ENCODE measurements around the gene LYPD6B.

DNA sequence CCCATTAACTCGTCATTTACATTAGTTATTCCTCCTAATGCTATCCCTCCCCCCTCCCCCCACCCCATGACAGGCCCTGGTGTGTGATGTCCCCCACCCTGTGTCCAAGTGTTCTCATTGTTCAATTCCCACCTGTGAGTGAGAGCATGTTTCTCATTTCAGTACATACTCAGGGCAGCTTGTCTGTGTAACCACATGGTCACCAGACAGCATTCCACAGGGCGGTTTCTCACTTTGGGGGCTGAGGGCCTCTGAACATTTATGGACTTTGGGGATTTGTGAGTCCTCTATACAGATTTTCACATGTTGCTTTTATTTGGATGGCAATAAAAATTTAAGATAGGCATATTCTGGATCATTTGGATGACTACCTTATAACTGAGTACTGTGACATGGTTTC lies 84.0 kb downstream of the LYPD6B start:
- TF ChIP-seq, protein P1, sequence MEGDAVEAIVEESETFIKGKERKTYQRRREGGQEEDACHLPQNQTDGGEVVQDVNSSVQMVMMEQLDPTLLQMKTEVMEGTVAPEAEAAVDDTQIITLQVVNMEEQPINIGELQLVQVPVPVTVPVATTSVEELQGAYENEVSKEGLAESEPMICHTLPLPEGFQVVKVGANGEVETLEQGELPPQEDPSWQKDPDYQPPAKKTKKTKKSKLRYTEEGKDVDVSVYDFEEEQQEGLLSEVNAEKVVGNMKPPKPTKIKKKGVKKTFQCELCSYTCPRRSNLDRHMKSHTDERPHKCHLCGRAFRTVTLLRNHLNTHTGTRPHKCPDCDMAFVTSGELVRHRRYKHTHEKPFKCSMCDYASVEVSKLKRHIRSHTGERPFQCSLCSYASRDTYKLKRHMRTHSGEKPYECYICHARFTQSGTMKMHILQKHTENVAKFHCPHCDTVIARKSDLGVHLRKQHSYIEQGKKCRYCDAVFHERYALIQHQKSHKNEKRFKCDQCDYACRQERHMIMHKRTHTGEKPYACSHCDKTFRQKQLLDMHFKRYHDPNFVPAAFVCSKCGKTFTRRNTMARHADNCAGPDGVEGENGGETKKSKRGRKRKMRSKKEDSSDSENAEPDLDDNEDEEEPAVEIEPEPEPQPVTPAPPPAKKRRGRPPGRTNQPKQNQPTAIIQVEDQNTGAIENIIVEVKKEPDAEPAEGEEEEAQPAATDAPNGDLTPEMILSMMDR (IDR thresholded peaks at IDR 0.05; ENCODE audit: poor library complexity) = no peak
- TF ChIP-seq EZH2phosphoT487 (IDR thresholded peaks at IDR 0.05; ENCODE audit: low read depth, severe bottlenecking, unreplicated experiment) (no peak), EZH2 (IDR thresholded peaks at IDR 0.05; ENCODE audit: borderline replicate concordance) (no peak)

Data from hepatocyte (in vitro differentiated cells).